ENCODE results near the gene CXorf38.

GRCh38 chrX:40617566-40617965, 29.8 kb downstream of the CXorf38 start:
- TF ChIP-seq, protein P1, sequence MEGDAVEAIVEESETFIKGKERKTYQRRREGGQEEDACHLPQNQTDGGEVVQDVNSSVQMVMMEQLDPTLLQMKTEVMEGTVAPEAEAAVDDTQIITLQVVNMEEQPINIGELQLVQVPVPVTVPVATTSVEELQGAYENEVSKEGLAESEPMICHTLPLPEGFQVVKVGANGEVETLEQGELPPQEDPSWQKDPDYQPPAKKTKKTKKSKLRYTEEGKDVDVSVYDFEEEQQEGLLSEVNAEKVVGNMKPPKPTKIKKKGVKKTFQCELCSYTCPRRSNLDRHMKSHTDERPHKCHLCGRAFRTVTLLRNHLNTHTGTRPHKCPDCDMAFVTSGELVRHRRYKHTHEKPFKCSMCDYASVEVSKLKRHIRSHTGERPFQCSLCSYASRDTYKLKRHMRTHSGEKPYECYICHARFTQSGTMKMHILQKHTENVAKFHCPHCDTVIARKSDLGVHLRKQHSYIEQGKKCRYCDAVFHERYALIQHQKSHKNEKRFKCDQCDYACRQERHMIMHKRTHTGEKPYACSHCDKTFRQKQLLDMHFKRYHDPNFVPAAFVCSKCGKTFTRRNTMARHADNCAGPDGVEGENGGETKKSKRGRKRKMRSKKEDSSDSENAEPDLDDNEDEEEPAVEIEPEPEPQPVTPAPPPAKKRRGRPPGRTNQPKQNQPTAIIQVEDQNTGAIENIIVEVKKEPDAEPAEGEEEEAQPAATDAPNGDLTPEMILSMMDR (conservative IDR thresholded peaks at IDR 0.05 in 1 of 2, IDR thresholded peaks at IDR 0.05 in 1 of 2; ENCODE audit: extremely low read depth in 1 of 2, insufficient read depth in 1 of 2, low read depth in 1 of 2, low read length in 2 of 2) = no peak
- no peak for TF ChIP-seq EZH2 (IDR thresholded peaks at IDR 0.05; ENCODE audit: borderline replicate concordance, low read length)
